D721Med (cell line): ENCODE results near the gene LAPTM4A.

Experiments used
- DNase-seq: peaks from one replicate; pipeline ENCODE4 v3.0.0; 2011; ENCODE audit warnings: low spot score; ENCODE audit not compliant: insufficient read length
- FAIRE-seq: peaks from 2 replicates; lab custom pipeline; 2011; peaks lifted over from hg19 to GRCh38; lab: Jason Lieb, UNC
- TF ChIP-seq, protein P1 (sequence below): IDR thresholded peaks from 2 replicates; pipeline ENCODE4 v1.5.1; 2012; ENCODE audit warnings: mild to moderate bottlenecking, control low read depth; ENCODE audit not compliant: insufficient read depth; ENCODE audit errors: missing control alignments

Gene LAPTM4A

DNA sequence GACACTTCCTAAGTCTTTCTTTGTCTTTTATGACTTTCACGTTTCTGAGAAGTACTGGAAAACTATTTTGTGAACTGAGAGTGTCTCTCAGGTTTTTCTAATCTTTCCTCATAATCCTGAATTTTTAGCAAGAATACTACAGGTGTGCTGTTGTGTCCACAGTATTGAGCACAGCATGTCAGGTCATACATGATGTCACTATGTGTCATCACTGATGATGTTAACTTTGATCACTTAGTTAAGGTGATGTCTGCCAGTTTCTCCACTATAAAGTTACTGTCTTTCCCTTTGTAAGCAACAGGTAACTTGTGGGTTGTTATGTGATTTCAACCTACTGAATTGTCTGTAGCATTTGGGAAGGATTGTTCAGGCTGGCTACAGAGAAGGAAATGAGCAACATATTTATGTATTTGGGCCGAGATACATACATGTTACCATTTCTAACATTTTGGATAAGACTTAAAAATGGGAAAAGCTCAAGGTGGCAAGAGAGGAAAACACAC, 50.0 kb downstream of the LAPTM4A start:
- FAIRE-seq = no peak

GRCh38 chr2:19993731-19994130, 57.7 kb downstream of the LAPTM4A start:
- DNase-seq (no peak), FAIRE-seq (no peak)
- TF ChIP-seq, protein P1, sequence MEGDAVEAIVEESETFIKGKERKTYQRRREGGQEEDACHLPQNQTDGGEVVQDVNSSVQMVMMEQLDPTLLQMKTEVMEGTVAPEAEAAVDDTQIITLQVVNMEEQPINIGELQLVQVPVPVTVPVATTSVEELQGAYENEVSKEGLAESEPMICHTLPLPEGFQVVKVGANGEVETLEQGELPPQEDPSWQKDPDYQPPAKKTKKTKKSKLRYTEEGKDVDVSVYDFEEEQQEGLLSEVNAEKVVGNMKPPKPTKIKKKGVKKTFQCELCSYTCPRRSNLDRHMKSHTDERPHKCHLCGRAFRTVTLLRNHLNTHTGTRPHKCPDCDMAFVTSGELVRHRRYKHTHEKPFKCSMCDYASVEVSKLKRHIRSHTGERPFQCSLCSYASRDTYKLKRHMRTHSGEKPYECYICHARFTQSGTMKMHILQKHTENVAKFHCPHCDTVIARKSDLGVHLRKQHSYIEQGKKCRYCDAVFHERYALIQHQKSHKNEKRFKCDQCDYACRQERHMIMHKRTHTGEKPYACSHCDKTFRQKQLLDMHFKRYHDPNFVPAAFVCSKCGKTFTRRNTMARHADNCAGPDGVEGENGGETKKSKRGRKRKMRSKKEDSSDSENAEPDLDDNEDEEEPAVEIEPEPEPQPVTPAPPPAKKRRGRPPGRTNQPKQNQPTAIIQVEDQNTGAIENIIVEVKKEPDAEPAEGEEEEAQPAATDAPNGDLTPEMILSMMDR = no peak

More for the DNA sequence above, 50.0 kb downstream of the LAPTM4A start:
- no peak for DNase-seq
- TF ChIP-seq, protein P1 = no peak

- no peak for DNase-seq
- no peak for FAIRE-seq
- TF ChIP-seq, protein P1 = no peak
Observed at GRCh38 chr2:19991895-19992294, 59.5 kb downstream of the LAPTM4A start.

- DNase-seq (no peak), FAIRE-seq (no peak)
- TF ChIP-seq, protein P1 = no peak
Observed at GRCh38 chr2:19990416-19990728, 61.1 kb downstream of the LAPTM4A start.

GRCh38 chr2:19989667-19990415, 61.6 kb downstream of the LAPTM4A start, which contains the start of gene WDR35:
Gene WDR35 (minus strand): TSS chr2:19990105. CDS start chr2:19990015, 90 bp downstream.
- DNase-seq (peak; percentile 87), FAIRE-seq (no peak)
- TF ChIP-seq, protein P1 = no peak

GRCh38 chr2:19989342-19989666, 62.1 kb downstream of the LAPTM4A start:
- TF ChIP-seq, protein P1 = no peak
- no peak for FAIRE-seq
- DNase-seq = no peak

GRCh38 chr2:19988600-19988999, 62.8 kb downstream of the LAPTM4A start:
- TF ChIP-seq, protein P1 = no peak
- DNase-seq = no peak
- FAIRE-seq = no peak
